Measurements from ENCODE around the gene AKAP1.

The AKAP1 gene, protein sequence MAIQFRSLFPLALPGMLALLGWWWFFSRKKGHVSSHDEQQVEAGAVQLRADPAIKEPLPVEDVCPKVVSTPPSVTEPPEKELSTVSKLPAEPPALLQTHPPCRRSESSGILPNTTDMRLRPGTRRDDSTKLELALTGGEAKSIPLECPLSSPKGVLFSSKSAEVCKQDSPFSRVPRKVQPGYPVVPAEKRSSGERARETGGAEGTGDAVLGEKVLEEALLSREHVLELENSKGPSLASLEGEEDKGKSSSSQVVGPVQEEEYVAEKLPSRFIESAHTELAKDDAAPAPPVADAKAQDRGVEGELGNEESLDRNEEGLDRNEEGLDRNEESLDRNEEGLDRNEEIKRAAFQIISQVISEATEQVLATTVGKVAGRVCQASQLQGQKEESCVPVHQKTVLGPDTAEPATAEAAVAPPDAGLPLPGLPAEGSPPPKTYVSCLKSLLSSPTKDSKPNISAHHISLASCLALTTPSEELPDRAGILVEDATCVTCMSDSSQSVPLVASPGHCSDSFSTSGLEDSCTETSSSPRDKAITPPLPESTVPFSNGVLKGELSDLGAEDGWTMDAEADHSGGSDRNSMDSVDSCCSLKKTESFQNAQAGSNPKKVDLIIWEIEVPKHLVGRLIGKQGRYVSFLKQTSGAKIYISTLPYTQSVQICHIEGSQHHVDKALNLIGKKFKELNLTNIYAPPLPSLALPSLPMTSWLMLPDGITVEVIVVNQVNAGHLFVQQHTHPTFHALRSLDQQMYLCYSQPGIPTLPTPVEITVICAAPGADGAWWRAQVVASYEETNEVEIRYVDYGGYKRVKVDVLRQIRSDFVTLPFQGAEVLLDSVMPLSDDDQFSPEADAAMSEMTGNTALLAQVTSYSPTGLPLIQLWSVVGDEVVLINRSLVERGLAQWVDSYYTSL

DNA sequence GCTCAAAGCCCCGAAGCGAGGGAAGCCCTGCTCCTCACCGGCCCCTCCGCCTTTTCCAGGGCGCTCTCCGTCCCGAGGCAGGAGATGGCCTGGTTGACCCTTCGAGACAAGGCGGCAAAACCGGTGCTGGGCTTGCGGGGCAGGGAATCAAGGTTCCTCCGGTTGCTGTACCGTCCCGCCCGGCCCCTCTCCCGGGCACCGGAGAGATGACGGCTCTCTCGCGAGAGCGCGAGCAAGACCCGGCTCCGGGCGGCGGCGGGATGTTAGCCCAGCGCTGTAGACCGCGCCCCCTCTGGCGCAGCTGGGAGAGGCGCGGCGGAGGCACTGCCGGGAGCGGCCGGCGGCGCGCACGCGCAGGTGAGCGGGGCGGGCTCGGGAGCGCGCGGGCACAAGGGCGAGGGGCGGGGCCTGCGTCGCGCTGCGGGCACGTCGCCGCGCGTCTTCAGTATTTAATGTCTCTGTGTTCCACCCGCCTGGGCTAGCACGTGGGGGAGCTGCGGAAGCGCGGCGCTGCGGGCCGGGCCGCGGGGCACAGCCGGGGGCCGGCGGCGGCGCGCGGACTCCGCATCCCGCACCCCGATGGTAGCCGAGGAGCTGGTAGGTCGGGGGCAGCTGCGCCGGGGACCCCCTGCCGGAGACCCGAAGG is at the start of gene AKAP1:
Gene AKAP1 (plus strand): TSS at position 445 of the 646 bp plus-strand sequence. CDS start 20,219 bp downstream, outside the sequence.
- peak; percentile 92 for DNase-seq

DNA sequence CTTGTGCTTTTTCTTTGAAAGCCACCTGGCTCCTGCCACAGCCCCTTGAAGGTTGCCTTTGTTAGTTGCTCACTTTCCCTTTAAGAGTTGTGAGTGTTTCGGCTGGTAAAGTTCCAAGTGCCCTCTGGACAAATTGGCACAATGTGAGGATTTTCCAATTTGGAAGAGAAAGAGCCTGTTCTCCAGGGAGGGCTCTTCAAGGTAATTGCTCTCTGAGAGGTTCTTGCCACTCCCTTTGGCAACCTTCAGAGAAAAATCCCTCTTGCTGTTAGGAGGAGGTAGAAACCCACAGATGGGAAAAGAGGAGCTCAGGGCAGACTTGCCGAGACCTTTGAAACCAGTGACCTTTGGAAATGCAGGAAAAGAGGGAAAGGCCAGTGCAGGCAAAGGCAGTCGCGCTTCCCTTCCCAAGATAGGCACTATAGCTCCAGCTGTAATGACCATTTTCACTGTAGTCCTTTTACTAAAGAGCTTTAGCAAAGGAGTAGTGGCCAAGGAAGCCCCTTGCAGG is 49.0 kb upstream of the AKAP1 start:
- no peak for DNase-seq

DNA sequence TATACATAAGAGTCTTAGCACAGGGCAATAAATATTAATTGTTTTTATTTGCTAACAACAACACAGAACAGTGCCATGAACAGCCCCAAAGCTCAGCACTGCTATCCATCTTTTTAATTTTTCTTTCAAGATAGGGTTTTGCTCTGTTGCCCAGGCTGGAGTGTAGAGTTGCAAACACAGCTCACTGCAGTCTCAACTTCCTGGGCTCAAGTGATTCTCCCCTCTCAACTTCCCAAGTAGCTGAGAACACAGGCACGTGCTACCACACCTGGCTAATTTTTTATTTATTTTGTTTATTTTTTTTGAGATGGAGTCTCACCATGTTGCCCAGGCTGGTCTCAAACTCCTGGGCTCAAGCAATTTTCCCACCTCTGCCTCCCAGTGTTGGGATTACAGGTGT is 47.6 kb upstream of the AKAP1 start:
- no peak for DNase-seq

GRCh38 chr17:57038486-57038885 is 46.6 kb upstream of the AKAP1 start:
- no peak for DNase-seq

DNA sequence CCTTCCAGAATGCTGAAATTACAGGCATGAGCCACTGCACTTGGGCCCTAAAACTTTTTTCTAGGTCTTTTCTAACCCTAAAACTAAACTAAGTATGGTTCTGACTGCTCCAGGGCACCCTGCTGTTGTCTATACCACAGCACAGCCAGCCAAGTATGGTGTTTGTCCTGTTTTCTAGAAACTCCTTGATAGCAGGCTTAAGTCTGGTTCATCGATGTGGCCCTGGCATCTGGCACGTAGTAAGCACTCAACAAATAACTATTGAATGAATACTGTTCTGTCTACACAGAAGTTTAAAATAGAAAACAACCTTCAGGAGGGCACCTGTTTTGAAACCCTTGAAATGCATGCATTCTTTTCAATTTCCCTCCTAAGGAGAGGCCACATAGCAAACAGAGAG is 44.5 kb upstream of the AKAP1 start:
- no peak for DNase-seq

GRCh38 chr17:57043276-57043675 is 41.8 kb upstream of the AKAP1 start:
- DNase-seq, result no peak

DNA sequence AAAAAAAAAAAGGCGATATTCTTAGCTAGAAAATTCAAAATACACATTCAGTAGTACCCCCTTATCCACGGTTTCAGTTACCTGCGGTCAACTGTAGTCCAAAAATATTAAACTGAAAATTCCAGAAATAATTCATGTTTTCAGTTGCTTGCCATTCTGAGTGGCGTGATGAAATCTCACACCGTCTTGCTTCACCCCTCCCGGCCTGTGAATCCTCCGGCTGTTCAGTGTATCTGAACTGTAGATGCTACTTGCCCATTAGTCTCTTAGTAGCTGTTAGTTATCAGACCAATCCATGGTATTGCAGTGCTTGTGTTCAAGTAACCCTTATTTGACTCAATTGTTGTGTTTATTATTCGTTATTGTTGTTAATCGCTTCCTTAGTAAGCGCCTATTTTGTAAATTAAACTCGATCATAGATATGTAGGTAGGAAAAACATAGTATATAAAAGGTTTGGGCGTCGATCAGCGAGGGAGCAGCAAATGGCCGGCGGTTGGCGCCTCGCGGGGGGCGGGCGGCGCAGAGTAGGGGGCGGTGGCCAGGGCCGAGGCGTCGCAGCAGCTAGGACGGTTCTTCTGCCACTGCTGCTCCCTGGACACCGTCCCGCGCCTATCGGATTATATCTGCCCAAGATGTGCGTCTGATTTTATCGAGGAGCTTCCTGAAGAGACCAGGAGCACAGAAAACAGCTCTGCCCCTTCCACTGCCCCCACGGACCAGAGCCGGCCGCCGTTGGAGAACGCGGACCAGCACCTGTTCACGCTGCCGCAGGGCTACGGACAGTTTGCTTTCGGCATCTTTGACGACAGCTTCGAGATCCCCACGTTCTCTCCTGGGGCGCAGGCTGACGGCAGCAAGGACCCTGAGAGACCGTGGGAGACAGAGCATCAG is 39.8 kb upstream of the AKAP1 start:
- no peak for DNase-seq

- no peak for DNase-seq
Observed at GRCh38 chr17:57045868-57046704, 39.0 kb upstream of the AKAP1 start.

- no peak for DNase-seq
Observed at GRCh38 chr17:57046749-57047148, 38.3 kb upstream of the AKAP1 start.

GRCh38 chr17:57048096-57048495 is 37.0 kb upstream of the AKAP1 start:
- DNase-seq, result no peak

- no peak for DNase-seq
Observed at GRCh38 chr17:57050306-57050705, 34.7 kb upstream of the AKAP1 start.

GRCh38 chr17:57051886-57052361 is 33.1 kb upstream of the AKAP1 start:
- no peak for DNase-seq

DNA sequence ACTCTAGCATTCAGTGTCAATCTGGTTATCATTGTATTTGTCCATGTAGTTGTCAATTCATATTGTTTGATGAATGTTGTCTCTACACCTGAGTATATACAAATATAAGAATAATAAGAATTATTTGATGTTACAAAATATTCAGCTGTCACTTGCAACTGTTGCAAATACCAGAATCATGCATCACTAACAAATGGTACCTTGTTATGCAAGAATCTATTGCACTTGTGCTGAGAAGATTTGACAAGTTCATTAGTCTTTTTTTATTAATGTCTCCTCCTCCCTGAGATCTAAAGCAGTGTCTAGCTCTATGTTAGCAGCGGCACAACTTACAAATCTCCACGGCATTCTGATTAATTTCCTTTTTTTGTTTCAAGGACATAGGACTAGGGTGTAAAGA is 22.2 kb upstream of the AKAP1 start:
- no peak for DNase-seq

- no peak for DNase-seq
Observed at GRCh38 chr17:57067162-57067561, 17.9 kb upstream of the AKAP1 start.

GRCh38 chr17:57067781-57068180 is 17.3 kb upstream of the AKAP1 start:
- DNase-seq, result no peak

DNA sequence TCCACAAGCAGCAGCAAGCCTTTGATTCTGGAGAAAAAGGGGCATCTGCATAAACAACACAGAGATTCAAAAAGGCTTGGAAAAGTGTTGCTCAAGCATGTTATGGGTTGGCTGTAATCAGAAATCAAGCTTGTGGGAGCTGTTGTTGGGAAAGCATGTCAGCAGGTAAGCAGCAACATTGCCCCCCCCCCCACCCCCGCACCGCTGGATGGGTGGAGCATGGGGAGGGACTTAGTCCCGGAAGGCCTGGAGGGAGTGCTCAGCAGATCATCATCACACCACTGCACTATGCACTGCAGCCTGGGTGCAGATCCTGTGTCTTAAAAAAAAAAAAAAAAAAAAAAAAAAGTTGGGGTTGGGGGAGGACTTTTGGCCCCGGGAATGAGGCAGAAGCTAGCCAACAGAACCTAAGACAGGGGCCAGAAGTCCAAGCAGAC is 16.8 kb upstream of the AKAP1 start:
- DNase-seq, result no peak

GRCh38 chr17:57068707-57069106 is 16.3 kb upstream of the AKAP1 start:
- DNase-seq, result no peak

DNA sequence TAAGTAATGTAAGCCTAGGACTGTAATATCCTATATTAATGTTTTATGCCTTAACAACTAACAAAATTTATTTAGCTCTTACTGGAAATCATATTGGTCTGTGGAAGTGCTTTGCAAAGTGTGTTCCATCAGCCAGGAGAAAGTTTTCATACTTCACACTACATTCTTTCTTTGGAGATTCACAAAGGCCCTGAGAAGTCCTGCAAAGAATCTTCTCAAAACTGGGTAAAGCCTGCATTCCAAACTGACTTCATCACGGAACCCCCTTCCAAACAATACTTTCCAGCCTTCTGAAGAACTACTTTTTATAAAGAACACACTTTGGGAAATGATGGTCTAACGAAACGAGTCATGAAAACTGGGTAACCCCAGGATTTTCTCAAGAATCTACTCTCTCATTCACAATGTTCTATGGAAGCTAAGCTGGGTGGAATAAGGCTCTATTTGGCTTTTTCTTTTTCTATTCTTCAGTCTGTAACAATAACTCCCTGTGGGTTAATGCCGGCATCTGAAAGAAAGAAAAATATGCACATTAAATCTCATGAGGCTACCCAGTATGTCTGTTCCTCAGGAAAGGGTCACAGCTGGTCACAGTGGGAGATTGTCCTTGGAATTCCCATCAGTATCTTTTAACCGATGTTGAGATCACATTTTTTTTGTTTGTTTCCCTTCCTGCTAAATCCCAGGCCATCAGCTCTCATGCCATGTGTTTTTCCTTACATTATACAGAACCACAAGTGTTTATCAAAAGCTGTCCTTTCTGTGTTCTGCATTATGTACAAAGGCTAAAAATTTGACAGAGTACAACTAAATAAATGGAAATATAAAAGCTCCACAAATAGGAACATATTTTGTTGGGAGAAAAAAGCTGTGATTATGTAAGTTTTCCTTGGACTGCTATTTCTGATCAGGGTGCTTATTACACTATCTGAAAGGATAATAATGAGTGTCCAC is 12.8 kb upstream of the AKAP1 start:
- DNase-seq, result no peak

DNA sequence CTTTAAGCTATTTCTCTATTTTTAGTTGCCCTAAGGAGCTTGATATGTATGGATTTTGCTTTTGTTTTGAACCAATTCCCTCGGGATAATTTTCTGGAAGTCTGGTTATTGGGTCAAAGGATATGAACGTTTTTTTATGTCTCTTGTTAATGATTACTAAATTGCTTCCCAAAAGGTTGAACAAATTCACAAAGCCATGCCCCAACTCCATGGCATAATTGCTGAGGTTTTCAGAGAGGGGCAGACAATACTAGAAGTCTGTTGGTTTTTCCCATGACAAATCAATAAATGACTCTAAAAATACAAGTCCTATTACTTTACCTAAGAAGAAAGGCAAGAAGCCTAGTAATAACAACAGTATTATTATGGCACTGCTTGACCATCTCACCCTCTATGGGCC is 11.4 kb upstream of the AKAP1 start:
- DNase-seq, result no peak

DNA sequence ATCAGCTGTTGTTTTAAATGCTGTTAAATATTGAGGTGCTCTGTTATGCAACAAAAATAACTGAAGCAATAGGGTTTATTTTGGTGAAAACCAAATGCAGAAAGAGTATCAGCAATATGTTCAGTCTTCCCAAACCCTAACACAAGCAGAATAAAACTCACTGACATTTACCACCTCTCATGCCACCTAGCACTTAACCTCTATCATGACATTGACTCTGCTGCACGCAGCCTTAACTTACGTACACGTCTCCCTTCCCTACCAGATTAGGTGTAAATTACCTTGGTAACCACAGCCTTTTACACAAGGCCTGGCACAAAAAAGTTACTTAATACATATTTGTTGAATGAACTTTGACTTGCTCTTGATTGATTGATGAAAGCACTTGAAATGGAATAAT is 9.9 kb upstream of the AKAP1 start:
- DNase-seq, result no peak

Measured in 8988T (cell line).